NCI-H2081 treated with DMSO at 0.1 percent for 48 hours (cell line): ENCODE measurements around the gene TMEM171.

Source experiments
- DNase-seq: peaks from one replicate; lab custom pipeline; 2025; lab: John Stamatoyannopoulos, UW

Gene TMEM171

GRCh38 chr5:73152411-73153388, 32.3 kb downstream of the TMEM171 start:
- no peak for DNase-seq

GRCh38 chr5:73153513-73153912, 33.1 kb downstream of the TMEM171 start:
- DNase-seq = no peak

- DNase-seq = no peak
Observed at GRCh38 chr5:73154208-73155006, 34.0 kb downstream of the TMEM171 start.

- no peak for DNase-seq
Observed at GRCh38 chr5:73155271-73156222, 35.2 kb downstream of the TMEM171 start.

- DNase-seq = no peak
Observed at GRCh38 chr5:73157414-73158303, 37.3 kb downstream of the TMEM171 start.

- no peak for DNase-seq
Observed at GRCh38 chr5:73158313-73158712, 37.9 kb downstream of the TMEM171 start.

GRCh38 chr5:73160239-73160671, 39.9 kb downstream of the TMEM171 start:
- DNase-seq = no peak

GRCh38 chr5:73170522-73170921, 50.1 kb downstream of the TMEM171 start:
- no peak for DNase-seq

- DNase-seq = no peak
Observed at GRCh38 chr5:73171495-73171894, 51.1 kb downstream of the TMEM171 start.

GRCh38 chr5:73172951-73173350, 52.6 kb downstream of the TMEM171 start, which contains the start of gene TMEM174:
TSS of gene TMEM174 (plus strand) at chr5:73173193. CDS start at chr5:73173244, 51 bp downstream.
- no peak for DNase-seq

- no peak for DNase-seq
Observed at GRCh38 chr5:73174100-73174815, 53.9 kb downstream of the TMEM171 start.

- no peak for DNase-seq
Observed at GRCh38 chr5:73176250-73176649, 55.9 kb downstream of the TMEM171 start.

- no peak for DNase-seq
Observed at GRCh38 chr5:73178265-73178664, 57.9 kb downstream of the TMEM171 start.

GRCh38 chr5:73179730-73180129, 59.4 kb downstream of the TMEM171 start:
- no peak for DNase-seq

- no peak for DNase-seq
Observed at GRCh38 chr5:73180566-73180965, 60.2 kb downstream of the TMEM171 start.
